Stimulated activated CD4-positive, alpha-beta T cell treated with anti-CD3 and anti-CD28 coated beads, Interleukin-15, amount 100 ng/mL, for 24 hours (primary cell): ENCODE results near the gene MYOC.
"Not testable (repeated sequence)": the region's sequence is repeated elsewhere in the genome, so short reads cannot be mapped to it uniquely, and the experiment has no call there.

Source experiments
- DNase-seq: peaks from one replicate; pipeline ENCODE4 v3.0.0-alpha.2; 2020

MYOC gene

GRCh38 chr1:171652234-171652822 is at the start of gene MYOC:
TSS of gene MYOC (minus strand) at chr1:171652688. CDS start at chr1:171652611, 77 bp downstream.
- no peak for DNase-seq

- no peak for DNase-seq
These were observed 47.0 kb upstream of the MYOC start for GRCh38 chr1:171699531-171699930.

GRCh38 chr1:171695772-171696171 is 43.3 kb upstream of the MYOC start:
- DNase-seq = not testable (repeated sequence)

GRCh38 chr1:171693541-171693940 is 41.1 kb upstream of the MYOC start:
- not testable (repeated sequence) for DNase-seq

- no peak for DNase-seq
These were observed 31.4 kb upstream of the MYOC start for GRCh38 chr1:171683870-171684269.

GRCh38 chr1:171680339-171680738 is 27.9 kb upstream of the MYOC start:
- DNase-seq = no peak

- DNase-seq = no peak
These were observed 24.3 kb upstream of the MYOC start for GRCh38 chr1:171676823-171677222.

GRCh38 chr1:171674431-171675405 is 22.2 kb upstream of the MYOC start:
- no peak for DNase-seq

GRCh38 chr1:171670739-171671138 is 18.3 kb upstream of the MYOC start:
- no peak for DNase-seq

- no peak for DNase-seq
These were observed 15.9 kb upstream of the MYOC start for GRCh38 chr1:171668372-171668771.

- no peak for DNase-seq
These were observed 13.8 kb upstream of the MYOC start for GRCh38 chr1:171666114-171666769.

GRCh38 chr1:171664976-171665375 is 12.5 kb upstream of the MYOC start:
- no peak for DNase-seq

GRCh38 chr1:171663854-171664575 is 11.5 kb upstream of the MYOC start:
- DNase-seq = no peak

GRCh38 chr1:171663036-171663853 is 10.8 kb upstream of the MYOC start:
- DNase-seq = no peak

- DNase-seq = no peak
These were observed 8.7 kb upstream of the MYOC start for GRCh38 chr1:171661076-171661650.

- not testable (repeated sequence) for DNase-seq
These were observed 3.7 kb upstream of the MYOC start for GRCh38 chr1:171656206-171656605.

- DNase-seq = no peak
These were observed 3.2 kb upstream of the MYOC start for GRCh38 chr1:171655746-171656116.

GRCh38 chr1:171654942-171655745 is 2.7 kb upstream of the MYOC start:
- peak; percentile 87 for DNase-seq

- no peak for DNase-seq
These were observed 1.9 kb upstream of the MYOC start for GRCh38 chr1:171654201-171654941.

- DNase-seq = no peak
These were observed 1.3 kb upstream of the MYOC start for GRCh38 chr1:171653796-171654195.
